ENCODE measurements around the gene VRK2. TPM values are rescaled to one million over a fixed set of nuclear protein-coding genes. Genes with fewer than 3 reads are reported as not detected.

Gene VRK2
- total RNA-seq, 2 experiments from 2014 or later: 17.2 to 22.7 TPM

GRCh38 chr2:58057707-58058530 is 11.3 kb downstream of the VRK2 start:
- H3K4me2 ChIP-seq (ENCODE audit: low read length): no peak overlapping the region
- no peak overlapping the region for H3K4me3 ChIP-seq (ENCODE audit: low read depth, low read length, poor library complexity, severe bottlenecking)
- H3K79me2 ChIP-seq (ENCODE audit: insufficient read depth, low read depth, low read length): no peaks in the 10 kb centered on the region
- no peaks in the 10 kb centered on the region for H3K9me3 ChIP-seq (ENCODE audit: low read length)
- H2AFZ ChIP-seq (ENCODE audit: low read length): no peak overlapping the region
- no peaks in the 10 kb centered on the region for H4K20me1 ChIP-seq (ENCODE audit: insufficient read depth, low read length)
- TF ChIP-seq EZH2phosphoT487 (IDR thresholded peaks at IDR 0.05; ENCODE audit: borderline replicate concordance, low read depth, low read length) (no peak), CTCF (conservative IDR thresholded peaks at IDR 0.05; ENCODE audit: low read length) (no peak)
- ChIA-PET POLR2A (interaction anchor here (0.5 to 1.1 kb wide), 5 partner anchors 13 to 182 kb away, joined by 3 to 4 read pairs (median 3); no protein-coding TSS in a partner anchor), CTCF (ENCODE audit: unreplicated experiment) (no interaction called here)
- intact Hi-C loops (cut with micrococcal nuclease; ENCODE audit: unreplicated experiment): no loop called here
- no peak for DNase-seq (ENCODE audit: low spot score)
- no TSS peak for BruUV-seq (replicated peaks)
- no peak overlapping the region for H3K27ac ChIP-seq (ENCODE audit: low read depth, low read length, poor library complexity, severe bottlenecking)
- H3K36me3 ChIP-seq (ENCODE audit: insufficient read depth, low read length): peaks cover 16% of the 10 kb centered on the region
- no peaks in the 10 kb centered on the region for H3K4me1 ChIP-seq (ENCODE audit: insufficient read depth, low read length, poor library complexity, severe bottlenecking)
- no peaks in the 10 kb centered on the region for H3K9me2 ChIP-seq (ENCODE audit: insufficient read depth, low read length)

- no peak overlapping the region for H2AFZ ChIP-seq (ENCODE audit: low read length)
- H3K4me3 ChIP-seq (ENCODE audit: low read depth, low read length, poor library complexity, severe bottlenecking): no peak overlapping the region
- ChIA-PET CTCF (ENCODE audit: unreplicated experiment) (no interaction called here), POLR2A (interaction anchor here (0.5 kb wide), 1 partner anchor 12 kb away, joined by 3 read pairs; no protein-coding TSS in a partner anchor)
- no peaks in the 10 kb centered on the region for H3K9me2 ChIP-seq (ENCODE audit: insufficient read depth, low read length)
- H3K27ac ChIP-seq (ENCODE audit: low read depth, low read length, poor library complexity, severe bottlenecking): no peak overlapping the region
- H4K20me1 ChIP-seq (ENCODE audit: insufficient read depth, low read length): no peaks in the 10 kb centered on the region
- H3K79me2 ChIP-seq (ENCODE audit: insufficient read depth, low read depth, low read length): no peaks in the 10 kb centered on the region
- no peak overlapping the region for H3K4me2 ChIP-seq (ENCODE audit: low read length)
- H3K36me3 ChIP-seq (ENCODE audit: insufficient read depth, low read length): peaks cover 6% of the 10 kb centered on the region; the same call in 1 of the 2 replicates
- TF ChIP-seq CTCF (conservative IDR thresholded peaks at IDR 0.05; ENCODE audit: low read length): no peak
- TF ChIP-seq EZH2phosphoT487 (IDR thresholded peaks at IDR 0.05; ENCODE audit: borderline replicate concordance, low read depth, low read length): no peak
- no peaks in the 10 kb centered on the region for H3K9me3 ChIP-seq (ENCODE audit: low read length)
- intact Hi-C loops (cut with micrococcal nuclease; ENCODE audit: unreplicated experiment): no loop called here
- BruUV-seq (replicated peaks): no TSS peak
- H3K4me1 ChIP-seq (ENCODE audit: insufficient read depth, low read length, poor library complexity, severe bottlenecking): no peaks in the 10 kb centered on the region
- no peak for DNase-seq (ENCODE audit: low spot score)
Measured at GRCh38 chr2:58063641-58064040, 17.0 kb downstream of the VRK2 start.

- Histone ChIP-seq H3K36me3 (ENCODE audit: insufficient read depth, low read length) (0 out of 2 replicates have a peak, but pooled peaks cover 1% of the 10 kb centered on the region), H3K9me3 (ENCODE audit: low read length) (no peaks in the 10 kb centered on the region), H3K4me3 (ENCODE audit: low read depth, low read length, poor library complexity, severe bottlenecking) (no peak overlapping the region), H4K20me1 (ENCODE audit: insufficient read depth, low read length) (no peaks in the 10 kb centered on the region), H3K27ac (ENCODE audit: low read depth, low read length, poor library complexity, severe bottlenecking) (no peak overlapping the region), H3K4me1 (ENCODE audit: insufficient read depth, low read length, poor library complexity, severe bottlenecking) (no peaks in the 10 kb centered on the region), H3K9me2 (ENCODE audit: insufficient read depth, low read length) (no peaks in the 10 kb centered on the region), H2AFZ (ENCODE audit: low read length) (no peak overlapping the region), H3K79me2 (ENCODE audit: insufficient read depth, low read depth, low read length) (no peaks in the 10 kb centered on the region), H3K4me2 (ENCODE audit: low read length) (no peak overlapping the region)
- BruUV-seq (replicated peaks): no TSS peak
- intact Hi-C loops (cut with micrococcal nuclease; ENCODE audit: unreplicated experiment): no loop called here
- ChIA-PET CTCF (ENCODE audit: unreplicated experiment) (no interaction called here), POLR2A (no interaction called here)
- no peak for DNase-seq (ENCODE audit: low spot score)
- TF ChIP-seq CTCF (conservative IDR thresholded peaks at IDR 0.05; ENCODE audit: low read length) (no peak), EZH2phosphoT487 (IDR thresholded peaks at IDR 0.05; ENCODE audit: borderline replicate concordance, low read depth, low read length) (no peak)
Measured at GRCh38 chr2:58064086-58064485, 17.5 kb downstream of the VRK2 start.

Measured in OCI-LY7 (cell line).